GM12864 (cell line): ENCODE results near the gene MSX1.

Experiments used
- DNase-seq: peaks from one replicate; pipeline ENCODE4 v3.0.0-alpha.2; 2011; ENCODE audit warnings: low read depth
- H3K4me3 ChIP-seq: 2 replicates; pipeline ENCODE4 v1.5.1; 2011; ENCODE audit warnings: mild to moderate bottlenecking, low read depth, low read length, control low read depth
- CTCF ChIP-seq: IDR thresholded peaks from 2 replicates; pipeline ENCODE4 v1.5.1; 2011; ENCODE audit warnings: low read depth, mild to moderate bottlenecking, moderate library complexity, low read length, control low read depth, inconsistent platforms; ENCODE audit errors: missing control alignments

MSX1 gene

GRCh38 chr4:4869731-4870571 lies 10.5 kb downstream of the MSX1 start:
- no peak for DNase-seq
- H3K4me3 ChIP-seq = no peak overlapping the region
- no peak for TF ChIP-seq CTCF

GRCh38 chr4:4870576-4871241 lies 11.2 kb downstream of the MSX1 start:
- no peak for TF ChIP-seq CTCF
- no peak for DNase-seq
- H3K4me3 ChIP-seq = no peak overlapping the region

- TF ChIP-seq CTCF = no peak
- no peak for DNase-seq
- no peak overlapping the region for H3K4me3 ChIP-seq
These were observed 11.7 kb downstream of the MSX1 start for GRCh38 chr4:4871242-4871572.

- no peak overlapping the region for H3K4me3 ChIP-seq
- TF ChIP-seq CTCF = no peak
- DNase-seq = no peak
These were observed 12.3 kb downstream of the MSX1 start for GRCh38 chr4:4871573-4872313.

GRCh38 chr4:4872314-4872903 lies 12.9 kb downstream of the MSX1 start:
- no peak for DNase-seq
- no peak for TF ChIP-seq CTCF
- H3K4me3 ChIP-seq = no peak overlapping the region

GRCh38 chr4:4873203-4873602 lies 13.7 kb downstream of the MSX1 start:
- H3K4me3 ChIP-seq = no peak overlapping the region
- DNase-seq = no peak
- TF ChIP-seq CTCF = no peak
